ENCODE measurements around the gene MB21D2. TPM values are rescaled to one million over a fixed set of nuclear protein-coding genes. Genes with fewer than 3 reads are reported as not detected.

MB21D2 gene
- total RNA-seq, 2 experiments from 2014 or later, result 0.06 TPM; not detected in 1

- TF ChIP-seq, protein P1, sequence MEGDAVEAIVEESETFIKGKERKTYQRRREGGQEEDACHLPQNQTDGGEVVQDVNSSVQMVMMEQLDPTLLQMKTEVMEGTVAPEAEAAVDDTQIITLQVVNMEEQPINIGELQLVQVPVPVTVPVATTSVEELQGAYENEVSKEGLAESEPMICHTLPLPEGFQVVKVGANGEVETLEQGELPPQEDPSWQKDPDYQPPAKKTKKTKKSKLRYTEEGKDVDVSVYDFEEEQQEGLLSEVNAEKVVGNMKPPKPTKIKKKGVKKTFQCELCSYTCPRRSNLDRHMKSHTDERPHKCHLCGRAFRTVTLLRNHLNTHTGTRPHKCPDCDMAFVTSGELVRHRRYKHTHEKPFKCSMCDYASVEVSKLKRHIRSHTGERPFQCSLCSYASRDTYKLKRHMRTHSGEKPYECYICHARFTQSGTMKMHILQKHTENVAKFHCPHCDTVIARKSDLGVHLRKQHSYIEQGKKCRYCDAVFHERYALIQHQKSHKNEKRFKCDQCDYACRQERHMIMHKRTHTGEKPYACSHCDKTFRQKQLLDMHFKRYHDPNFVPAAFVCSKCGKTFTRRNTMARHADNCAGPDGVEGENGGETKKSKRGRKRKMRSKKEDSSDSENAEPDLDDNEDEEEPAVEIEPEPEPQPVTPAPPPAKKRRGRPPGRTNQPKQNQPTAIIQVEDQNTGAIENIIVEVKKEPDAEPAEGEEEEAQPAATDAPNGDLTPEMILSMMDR (conservative IDR thresholded peaks at IDR 0.05; ENCODE audit: low read length), result no peak
- no peak for TF ChIP-seq EZH2phosphoT487 (IDR thresholded peaks at IDR 0.05; ENCODE audit: borderline replicate concordance, low read depth, low read length)
- no peak for DNase-seq (ENCODE audit: low spot score)
- Histone ChIP-seq H3K79me2 (ENCODE audit: insufficient read depth, low read depth, low read length) (no peaks in the 10 kb centered on the region), H3K27ac (ENCODE audit: low read depth, low read length, poor library complexity, severe bottlenecking) (no peak overlapping the region), H3K4me1 (ENCODE audit: insufficient read depth, low read length, poor library complexity, severe bottlenecking) (no peaks in the 10 kb centered on the region), H4K20me1 (ENCODE audit: insufficient read depth, low read length) (no peaks in the 10 kb centered on the region), H3K4me2 (ENCODE audit: low read length) (no peak overlapping the region), H2AFZ (ENCODE audit: low read length) (no peak overlapping the region), H3K36me3 (ENCODE audit: insufficient read depth, low read length) (no peaks in the 10 kb centered on the region), H3K4me3 (ENCODE audit: low read depth, low read length, poor library complexity, severe bottlenecking) (no peak overlapping the region), H3K9me2 (ENCODE audit: insufficient read depth, low read length) (no peaks in the 10 kb centered on the region), H3K9me3 (ENCODE audit: low read length) (no peaks in the 10 kb centered on the region)
- ChIA-PET POLR2A (no interaction called here), CTCF (ENCODE audit: unreplicated experiment) (no interaction called here)
- BruUV-seq (replicated peaks), result no TSS peak
- intact Hi-C loops (cut with micrococcal nuclease; ENCODE audit: unreplicated experiment), result no loop called here
Measured at GRCh38 chr3:192940129-192940528, 22.5 kb upstream of the MB21D2 start.

- CTCF ChIA-PET (ENCODE audit: unreplicated experiment), result interaction anchor here (0.6 kb wide), 2 partner anchors 29 to 334 kb away, joined by 3 to 4 read pairs; no protein-coding TSS in a partner anchor
- H3K79me2 ChIP-seq (ENCODE audit: insufficient read depth, low read depth, low read length), result no peaks in the 10 kb centered on the region
- no TSS peak for BruUV-seq (replicated peaks)
- no peak overlapping the region for H3K4me3 ChIP-seq (ENCODE audit: low read depth, low read length, poor library complexity, severe bottlenecking)
- POLR2A ChIA-PET, result interaction anchor here (0.5 to 1.3 kb wide), 2 partner anchors 12 to 1147 kb away, joined by 3 to 11 read pairs; no protein-coding TSS in a partner anchor
- H4K20me1 ChIP-seq (ENCODE audit: insufficient read depth, low read length), result no peaks in the 10 kb centered on the region
- TF ChIP-seq, protein P1 (conservative IDR thresholded peaks at IDR 0.05; ENCODE audit: low read length), result no peak
- no peaks in the 10 kb centered on the region for H3K4me1 ChIP-seq (ENCODE audit: insufficient read depth, low read length, poor library complexity, severe bottlenecking)
- H3K9me3 ChIP-seq (ENCODE audit: low read length), result no peaks in the 10 kb centered on the region
- no peak for DNase-seq (ENCODE audit: low spot score)
- intact Hi-C loops (cut with micrococcal nuclease; ENCODE audit: unreplicated experiment), result no loop called here
- H2AFZ ChIP-seq (ENCODE audit: low read length), result no peak overlapping the region
- H3K9me2 ChIP-seq (ENCODE audit: insufficient read depth, low read length), result no peaks in the 10 kb centered on the region
- no peak overlapping the region for H3K4me2 ChIP-seq (ENCODE audit: low read length)
- no peak overlapping the region for H3K27ac ChIP-seq (ENCODE audit: low read depth, low read length, poor library complexity, severe bottlenecking)
- no peaks in the 10 kb centered on the region for H3K36me3 ChIP-seq (ENCODE audit: insufficient read depth, low read length)
Measured at GRCh38 chr3:192935441-192935840, 17.8 kb upstream of the MB21D2 start.

GRCh38 chr3:192933779-192934460, 16.3 kb upstream of the MB21D2 start:
- Histone ChIP-seq H3K27ac (ENCODE audit: low read depth, low read length, poor library complexity, severe bottlenecking) (no peak overlapping the region), H3K9me2 (ENCODE audit: insufficient read depth, low read length) (no peaks in the 10 kb centered on the region), H2AFZ (ENCODE audit: low read length) (no peak overlapping the region), H3K4me1 (ENCODE audit: insufficient read depth, low read length, poor library complexity, severe bottlenecking) (no peaks in the 10 kb centered on the region), H3K4me3 (ENCODE audit: low read depth, low read length, poor library complexity, severe bottlenecking) (no peak overlapping the region), H3K79me2 (ENCODE audit: insufficient read depth, low read depth, low read length) (no peaks in the 10 kb centered on the region), H3K9me3 (ENCODE audit: low read length) (no peaks in the 10 kb centered on the region), H3K4me2 (ENCODE audit: low read length) (no peak overlapping the region), H4K20me1 (ENCODE audit: insufficient read depth, low read length) (no peaks in the 10 kb centered on the region), H3K36me3 (ENCODE audit: insufficient read depth, low read length) (no peaks in the 10 kb centered on the region)
- POLR2A ChIA-PET, result interaction anchor here (1.0 kb wide), 1 partner anchor 9 kb away, joined by 3 read pairs; no protein-coding TSS in a partner anchor
- intact Hi-C loops (cut with micrococcal nuclease; ENCODE audit: unreplicated experiment), result no loop called here
- DNase-seq (ENCODE audit: low spot score), result no peak
- no peak for TF ChIP-seq EZH2phosphoT487 (IDR thresholded peaks at IDR 0.05; ENCODE audit: borderline replicate concordance, low read depth, low read length)
- TF ChIP-seq, protein P1 (conservative IDR thresholded peaks at IDR 0.05; ENCODE audit: low read length), result no peak
- CTCF ChIA-PET (ENCODE audit: unreplicated experiment), result no interaction called here
- BruUV-seq (replicated peaks), result no TSS peak

Measured in OCI-LY7 (cell line).